Fibroblast of lung (primary cell): ENCODE data around the gene TMEM98.

Source experiments
- EZH2 ChIP-seq: IDR thresholded peaks from 2 replicates; pipeline ENCODE4 v1.5.1; 2012; ENCODE audit warnings: low read length, control low read depth, mild to moderate bottlenecking; ENCODE audit errors: missing control alignments
- TF ChIP-seq, protein P1 (sequence below), 2 donors: IDR thresholded peaks in 1 of 2; conservative IDR thresholded peaks in 1 of 2; 1 replicate in 1 of 2; 2 replicates in 1 of 2; pipeline ENCODE4 v1.5.1; 2011 to 2012; ENCODE audit warnings: low read length in 2 of 2, control low read depth in 1 of 2, inconsistent platforms in 1 of 2, low read depth in 1 of 2, mild to moderate bottlenecking in 1 of 2

DNA sequence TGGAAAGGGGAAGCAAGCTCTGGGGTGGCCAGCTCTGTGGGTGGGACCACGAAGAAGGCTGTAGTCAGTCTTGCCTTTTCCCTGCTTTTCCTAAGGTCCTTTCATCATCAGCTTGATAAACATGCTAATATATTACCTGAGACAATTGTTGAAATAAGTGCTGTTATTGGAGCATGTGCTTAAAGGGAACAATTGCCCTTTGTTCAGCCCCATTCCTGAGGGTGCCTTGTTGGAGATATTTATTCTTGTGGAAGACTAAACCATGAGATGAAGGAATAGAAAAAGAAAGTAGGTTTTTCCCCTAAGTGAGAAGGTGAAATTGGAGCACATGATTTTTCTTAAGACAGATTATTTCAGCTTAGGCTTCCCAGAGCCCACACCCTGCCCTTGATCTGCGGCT, 7.8 kb downstream of the TMEM98 start:
- TF ChIP-seq, protein P1, sequence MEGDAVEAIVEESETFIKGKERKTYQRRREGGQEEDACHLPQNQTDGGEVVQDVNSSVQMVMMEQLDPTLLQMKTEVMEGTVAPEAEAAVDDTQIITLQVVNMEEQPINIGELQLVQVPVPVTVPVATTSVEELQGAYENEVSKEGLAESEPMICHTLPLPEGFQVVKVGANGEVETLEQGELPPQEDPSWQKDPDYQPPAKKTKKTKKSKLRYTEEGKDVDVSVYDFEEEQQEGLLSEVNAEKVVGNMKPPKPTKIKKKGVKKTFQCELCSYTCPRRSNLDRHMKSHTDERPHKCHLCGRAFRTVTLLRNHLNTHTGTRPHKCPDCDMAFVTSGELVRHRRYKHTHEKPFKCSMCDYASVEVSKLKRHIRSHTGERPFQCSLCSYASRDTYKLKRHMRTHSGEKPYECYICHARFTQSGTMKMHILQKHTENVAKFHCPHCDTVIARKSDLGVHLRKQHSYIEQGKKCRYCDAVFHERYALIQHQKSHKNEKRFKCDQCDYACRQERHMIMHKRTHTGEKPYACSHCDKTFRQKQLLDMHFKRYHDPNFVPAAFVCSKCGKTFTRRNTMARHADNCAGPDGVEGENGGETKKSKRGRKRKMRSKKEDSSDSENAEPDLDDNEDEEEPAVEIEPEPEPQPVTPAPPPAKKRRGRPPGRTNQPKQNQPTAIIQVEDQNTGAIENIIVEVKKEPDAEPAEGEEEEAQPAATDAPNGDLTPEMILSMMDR (conservative IDR thresholded peaks at IDR 0.05 in 1 of 2, IDR thresholded peaks at IDR 0.05 in 1 of 2; ENCODE audit: low read depth in 1 of 2, low read length in 2 of 2), result no peak
- no peak for TF ChIP-seq EZH2
